Measurements from ENCODE around the gene ZMIZ1. TPM values are rescaled to one million over a fixed set of nuclear protein-coding genes. Genes with fewer than 3 reads are reported as not detected.

ZMIZ1 gene
- total RNA-seq, 4 donors from 2014 or later = 71.9 to 104 (median 79.5) TPM

- peak; percentile 45 to 65 for DNase-seq (ENCODE audit: low spot score in 2 of 2)
- Histone ChIP-seq H3K27ac (no peak overlapping the region), H3K27me3 (no peaks in the 10 kb centered on the region), H3K4me3 (no peak overlapping the region), H3K4me1 (peaks cover 29% of the 10 kb centered on the region), H3K9me3 (no peaks in the 10 kb centered on the region), H3K36me3 (no peaks in the 10 kb centered on the region)
- 84% methylated on average over 7 of the region's 8 CpGs for WGBS
- TF ChIP-seq POLR2A (IDR thresholded peaks at IDR 0.05) (no peak), POLR2AphosphoS5 (IDR thresholded peaks at IDR 0.05) (no peak), CTCF (IDR thresholded peaks at IDR 0.05) (no peak), EP300 (IDR thresholded peaks at IDR 0.05) (no peak)
Measured at GRCh38 chr10:79063661-79064492, 4.9 kb upstream of the ZMIZ1 start.

- Histone ChIP-seq H3K4me1 (peaks cover 25% of the 10 kb centered on the region), H3K36me3 (no peaks in the 10 kb centered on the region), H3K9me3 (no peaks in the 10 kb centered on the region), H3K4me3 (no peak overlapping the region), H3K27me3 (no peaks in the 10 kb centered on the region), H3K27ac (no peak overlapping the region)
- no peak for TF ChIP-seq POLR2A (IDR thresholded peaks at IDR 0.05)
- DNase-seq (ENCODE audit: low spot score in 2 of 2) = peak in 1 of 2 donors; percentile 64
- WGBS = 100% methylated on average over 2 of the region's 2 CpGs
Measured at GRCh38 chr10:79065091-79065551, 3.6 kb upstream of the ZMIZ1 start.

- no peaks in the 10 kb centered on the region for H3K36me3 ChIP-seq
- no peak for DNase-seq (ENCODE audit: low spot score in 2 of 2)
- peaks cover 25% of the 10 kb centered on the region for H3K4me1 ChIP-seq
- WGBS = 90% methylated on average over 2 of the region's 2 CpGs
- TF ChIP-seq POLR2AphosphoS5 (IDR thresholded peaks at IDR 0.05) (no peak), POLR2A (IDR thresholded peaks at IDR 0.05) (no peak), CTCF (IDR thresholded peaks at IDR 0.05) (no peak), EP300 (IDR thresholded peaks at IDR 0.05) (no peak)
- no peaks in the 10 kb centered on the region for H3K9me3 ChIP-seq
- no peaks in the 10 kb centered on the region for H3K27me3 ChIP-seq
- H3K27ac ChIP-seq = no peak overlapping the region
- no peak overlapping the region for H3K4me3 ChIP-seq
Measured at GRCh38 chr10:79065853-79066252, 2.9 kb upstream of the ZMIZ1 start.

GRCh38 chr10:79066411-79067240, 2.1 kb upstream of the ZMIZ1 start:
- Histone ChIP-seq H3K4me3 (peak overlapping the region; percentile 74), H3K36me3 (no peaks in the 10 kb centered on the region), H3K4me1 (peaks cover 28% of the 10 kb centered on the region), H3K27ac (peak overlapping the region; percentile 98), H3K27me3 (no peaks in the 10 kb centered on the region), H3K9me3 (no peaks in the 10 kb centered on the region)
- TF ChIP-seq CTCF (IDR thresholded peaks at IDR 0.05) (no peak), EP300 (IDR thresholded peaks at IDR 0.05) (no peak), POLR2A (IDR thresholded peaks at IDR 0.05) (no peak), POLR2AphosphoS5 (IDR thresholded peaks at IDR 0.05) (no peak)
- WGBS = 16% methylated on average over 13 of the region's 37 CpGs
- no peak for DNase-seq (ENCODE audit: low spot score in 2 of 2)

GRCh38 chr10:79067241-79068202, 1.2 kb upstream of the ZMIZ1 start:
- H3K9me3 ChIP-seq = no peaks in the 10 kb centered on the region
- H3K36me3 ChIP-seq = no peaks in the 10 kb centered on the region
- DNase-seq (ENCODE audit: low spot score in 2 of 2) = peak; percentile 91 to 93
- under 1% methylated on average over 57 of the region's 81 CpGs for WGBS
- H3K27me3 ChIP-seq = no peaks in the 10 kb centered on the region
- H3K4me1 ChIP-seq = peaks cover 36% of the 10 kb centered on the region
- H3K4me3 ChIP-seq = peak overlapping the region; percentile 74
- peak overlapping the region; percentile 98 for H3K27ac ChIP-seq
- TF ChIP-seq EP300 (IDR thresholded peaks at IDR 0.05) (no peak), CTCF (IDR thresholded peaks at IDR 0.05) (peak in 1 of 2 donors; percentile 13), POLR2AphosphoS5 (IDR thresholded peaks at IDR 0.05) (peak in 1 of 3 donors; percentile 82), POLR2A (IDR thresholded peaks at IDR 0.05) (no peak)

Measured in suprapubic skin (tissue), 4 donors.